WTC11 (cell line): Measurements from ENCODE around the gene RPL29. TPM values are rescaled to one million over a fixed set of nuclear protein-coding genes. Genes with fewer than 3 reads are reported as not detected.
A peak's percentile ranks its signal among the peaks of the same experiment; 100 is the strongest.

Source experiments
- ATAC-seq: fragments of 200-7000 bp; cut with Tn5 transposase; 2 replicates; pipeline ENCODE4 v1.10.0; 2021; ENCODE audit warnings: mild to moderate bottlenecking, moderate library complexity
- CTCF ChIA-PET: fragments of 300-600 bp; sonication (Branson Sonifier 250); formaldehyde crosslinking; loops from one replicate; lab custom pipeline; 2021; ENCODE audit warnings: antibody characterized with exemption; lab: Charles Lee
- POLR2A ChIA-PET: fragments of 350-600 bp; sonication (Branson Sonifier 250); formaldehyde crosslinking; loops from one replicate; lab custom pipeline; 2021; ENCODE audit warnings: antibody characterized with exemption; lab: Charles Lee
- DNase-seq: peaks from one replicate; pipeline ENCODE4 v3.0.0; 2021; ENCODE audit warnings: low spot score
- H3K27ac Mint-ChIP-seq: 2 replicates; pipeline ENCODE4 v1.8.0; 2021; ENCODE audit warnings: mixed read lengths
- H3K27me3 Mint-ChIP-seq: 2 replicates; pipeline ENCODE4 v1.8.0; 2021; ENCODE audit warnings: low read depth, mild to moderate bottlenecking, moderate library complexity, mixed read lengths
- H3K36me3 Mint-ChIP-seq: 2 replicates; pipeline ENCODE4 v1.8.0; 2021; ENCODE audit warnings: mixed read lengths
- H3K4me1 Mint-ChIP-seq: 2 replicates; pipeline ENCODE4 v1.8.0; 2022; ENCODE audit warnings: mixed read lengths
- H3K4me3 Mint-ChIP-seq: 2 replicates; pipeline ENCODE4 v1.8.0; 2021; ENCODE audit warnings: mild to moderate bottlenecking, moderate library complexity, mixed read lengths
- H3K9me3 Mint-ChIP-seq: 2 replicates; pipeline ENCODE4 v1.8.0; 2021; ENCODE audit warnings: mixed read lengths
- ETV6 ChIP-seq: sonication (generic); formaldehyde crosslinking; IDR thresholded peaks from 2 replicates; pipeline ENCODE4 v1.8.1; 2022; ENCODE audit warnings: mild to moderate bottlenecking, missing genetic modification reagents
- FOXP1 ChIP-seq: sonication (generic); formaldehyde crosslinking; IDR thresholded peaks from 2 replicates; pipeline ENCODE4 v1.8.0; 2022; ENCODE audit warnings: missing genetic modification reagents, mild to moderate bottlenecking, moderate library complexity, borderline replicate concordance
- MYBL2 ChIP-seq: sonication (generic); formaldehyde crosslinking; IDR thresholded peaks from 2 replicates; pipeline ENCODE4 v1.8.1; 2023; ENCODE audit warnings: mild to moderate bottlenecking, moderate library complexity, missing genetic modification reagents
- NFE2L1 ChIP-seq: sonication (generic); formaldehyde crosslinking; IDR thresholded peaks from 2 replicates; pipeline ENCODE4 v1.8.1; 2023; ENCODE audit warnings: missing genetic modification reagents
- TCF7 ChIP-seq: sonication (generic); formaldehyde crosslinking; IDR thresholded peaks from 2 replicates; pipeline ENCODE4 v1.8.0; 2022; ENCODE audit warnings: mild to moderate bottlenecking, low read depth, missing genetic modification reagents, moderate library complexity
- ZNF232 ChIP-seq: sonication (generic); formaldehyde crosslinking; IDR thresholded peaks from 2 replicates; pipeline ENCODE4 v1.8.0; 2022; ENCODE audit warnings: mild to moderate bottlenecking, missing genetic modification reagents
- ZNF317 ChIP-seq: sonication (generic); formaldehyde crosslinking; IDR thresholded peaks from 2 replicates; pipeline ENCODE4 v1.8.1; 2023; ENCODE audit warnings: low read depth, mild to moderate bottlenecking, moderate library complexity, missing genetic modification reagents, borderline replicate concordance
- total RNA-seq: library from RNA; stranded (reverse); gene quantifications from 3 replicates; pipeline ENCODE4 v1.2.3, GENCODE V29; 2021
- TF ChIP-seq, protein P1 (sequence below): fragments of 200-600 bp; IDR thresholded peaks from 2 replicates; pipeline ENCODE4 v1.8.0; 2022; ENCODE audit warnings: antibody characterized with exemption
- TF ChIP-seq, protein P2 (sequence below): fragments of 250-450 bp; sonication (Bioruptor Pico); IDR thresholded peaks from 2 replicates; pipeline ENCODE4 v1.9.0; 2021; ENCODE audit warnings: moderate library complexity, mild to moderate bottlenecking, inconsistent platforms, borderline replicate concordance
- TF ChIP-seq, protein P3 (sequence below): sonication (generic); formaldehyde crosslinking; IDR thresholded peaks from 2 replicates; pipeline ENCODE4 v1.8.0; 2023; ENCODE audit warnings: missing genetic modification reagents, mild to moderate bottlenecking, borderline replicate concordance
- TF ChIP-seq, protein P4 (sequence below): sonication (generic); formaldehyde crosslinking; conservative IDR thresholded peaks from 2 replicates; pipeline ENCODE4 v1.8.1; 2023; ENCODE audit warnings: mild to moderate bottlenecking, low read depth, missing genetic modification reagents, moderate library complexity

The RPL29 gene
- total RNA-seq, 1 experiment from 2014 or later: 1,343 TPM

DNA sequence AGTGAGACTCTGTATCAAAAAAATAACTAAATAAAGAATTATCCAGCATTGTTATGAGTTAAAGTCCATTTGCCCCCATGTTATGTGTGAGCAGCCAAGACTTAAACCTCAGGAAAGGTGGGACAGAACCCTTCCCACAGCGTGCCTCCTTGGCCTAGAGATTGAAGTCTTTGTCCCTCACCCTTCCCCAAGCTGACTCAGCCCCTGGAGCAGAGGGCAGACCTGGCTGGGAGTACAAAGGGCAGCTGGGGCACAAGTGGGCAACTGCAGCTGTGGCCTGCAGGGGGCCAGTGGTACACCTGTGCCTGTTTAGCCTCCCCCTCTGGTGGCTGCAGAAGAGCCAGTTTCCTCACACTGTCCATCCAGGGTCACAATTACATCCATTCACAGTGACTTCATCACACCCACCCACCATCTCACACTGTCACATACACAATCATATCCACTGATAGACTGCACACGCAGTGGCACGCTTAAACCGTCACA is 13.3 kb downstream of the RPL29 start:
- peak; percentile 65 for ATAC-seq
- TF ChIP-seq, protein P1, sequence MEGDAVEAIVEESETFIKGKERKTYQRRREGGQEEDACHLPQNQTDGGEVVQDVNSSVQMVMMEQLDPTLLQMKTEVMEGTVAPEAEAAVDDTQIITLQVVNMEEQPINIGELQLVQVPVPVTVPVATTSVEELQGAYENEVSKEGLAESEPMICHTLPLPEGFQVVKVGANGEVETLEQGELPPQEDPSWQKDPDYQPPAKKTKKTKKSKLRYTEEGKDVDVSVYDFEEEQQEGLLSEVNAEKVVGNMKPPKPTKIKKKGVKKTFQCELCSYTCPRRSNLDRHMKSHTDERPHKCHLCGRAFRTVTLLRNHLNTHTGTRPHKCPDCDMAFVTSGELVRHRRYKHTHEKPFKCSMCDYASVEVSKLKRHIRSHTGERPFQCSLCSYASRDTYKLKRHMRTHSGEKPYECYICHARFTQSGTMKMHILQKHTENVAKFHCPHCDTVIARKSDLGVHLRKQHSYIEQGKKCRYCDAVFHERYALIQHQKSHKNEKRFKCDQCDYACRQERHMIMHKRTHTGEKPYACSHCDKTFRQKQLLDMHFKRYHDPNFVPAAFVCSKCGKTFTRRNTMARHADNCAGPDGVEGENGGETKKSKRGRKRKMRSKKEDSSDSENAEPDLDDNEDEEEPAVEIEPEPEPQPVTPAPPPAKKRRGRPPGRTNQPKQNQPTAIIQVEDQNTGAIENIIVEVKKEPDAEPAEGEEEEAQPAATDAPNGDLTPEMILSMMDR: peak; percentile 55
- TF ChIP-seq FOXP1 (CRISPR knock-in tag) (peak; percentile 53; the same call in 1 of the 2 replicates), NFE2L1 (CRISPR knock-in tag) (peak; percentile 74; the same call in 1 of the 2 replicates)
- TF ChIP-seq, protein P2, sequence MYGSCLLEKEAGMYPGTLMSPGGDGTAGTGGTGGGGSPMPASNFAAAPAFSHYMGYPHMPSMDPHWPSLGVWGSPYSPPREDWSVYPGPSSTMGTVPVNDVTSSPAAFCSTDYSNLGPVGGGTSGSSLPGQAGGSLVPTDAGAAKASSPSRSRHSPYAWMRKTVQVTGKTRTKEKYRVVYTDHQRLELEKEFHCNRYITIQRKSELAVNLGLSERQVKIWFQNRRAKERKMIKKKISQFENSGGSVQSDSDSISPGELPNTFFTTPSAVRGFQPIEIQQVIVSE: no peak
- TF ChIP-seq, all 79 proteins: peak for 3
- Mint-ChIP-seq H3K36me3 (peaks cover 2% of the 10 kb centered on the region; the same call in 1 of the 2 replicates), H3K27me3 (peaks cover 9% of the 10 kb centered on the region), H3K4me1 (peaks cover 21% of the 10 kb centered on the region), H3K4me3 (peak overlapping the region; percentile 84), H3K27ac (peak overlapping the region; percentile 94), H3K9me3 (no peaks in the 10 kb centered on the region)
- CTCF ChIA-PET: interaction anchor here (0.6 to 4.4 kb wide), 30 partner anchors 9 to 403 kb away, joined by 3 to 60 read pairs (median 4); partner anchors contain the start of genes ABHD14A, ABHD14B, DUSP7 and GPR62
- peak; percentile 66 for DNase-seq
- POLR2A ChIA-PET: interaction anchor here (0.8 to 2.4 kb wide), 8 partner anchors 9 to 172 kb away, joined by 3 to 23 read pairs (median 6); partner anchors contain the start of genes ABHD14B, PCBP4, POC1A and RPL29

DNA sequence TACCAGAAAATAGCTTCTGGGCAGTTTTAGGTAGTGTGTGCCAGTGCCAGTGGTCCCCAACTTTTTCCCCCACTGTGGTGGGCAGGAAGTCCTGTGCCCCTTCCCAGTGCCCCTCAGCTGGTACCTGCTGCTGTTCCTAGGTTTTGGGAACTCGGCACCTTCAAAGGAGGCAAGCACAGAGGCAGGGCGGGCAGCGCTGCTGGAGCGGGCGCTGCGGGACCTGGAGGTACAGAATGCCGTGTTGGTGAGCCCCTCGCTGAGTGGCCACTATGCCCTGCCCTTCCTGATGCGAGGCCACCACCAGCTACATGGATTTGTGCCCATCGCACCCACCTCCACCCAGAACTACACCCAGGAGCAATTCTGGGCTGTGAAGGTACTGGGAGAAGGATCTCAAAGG is 15.4 kb downstream of the RPL29 start:
- no peak overlapping the region for H3K4me3 Mint-ChIP-seq
- TF ChIP-seq, protein P2: no peak
- TF ChIP-seq ETV6: no peak
- TF ChIP-seq, protein P3, sequence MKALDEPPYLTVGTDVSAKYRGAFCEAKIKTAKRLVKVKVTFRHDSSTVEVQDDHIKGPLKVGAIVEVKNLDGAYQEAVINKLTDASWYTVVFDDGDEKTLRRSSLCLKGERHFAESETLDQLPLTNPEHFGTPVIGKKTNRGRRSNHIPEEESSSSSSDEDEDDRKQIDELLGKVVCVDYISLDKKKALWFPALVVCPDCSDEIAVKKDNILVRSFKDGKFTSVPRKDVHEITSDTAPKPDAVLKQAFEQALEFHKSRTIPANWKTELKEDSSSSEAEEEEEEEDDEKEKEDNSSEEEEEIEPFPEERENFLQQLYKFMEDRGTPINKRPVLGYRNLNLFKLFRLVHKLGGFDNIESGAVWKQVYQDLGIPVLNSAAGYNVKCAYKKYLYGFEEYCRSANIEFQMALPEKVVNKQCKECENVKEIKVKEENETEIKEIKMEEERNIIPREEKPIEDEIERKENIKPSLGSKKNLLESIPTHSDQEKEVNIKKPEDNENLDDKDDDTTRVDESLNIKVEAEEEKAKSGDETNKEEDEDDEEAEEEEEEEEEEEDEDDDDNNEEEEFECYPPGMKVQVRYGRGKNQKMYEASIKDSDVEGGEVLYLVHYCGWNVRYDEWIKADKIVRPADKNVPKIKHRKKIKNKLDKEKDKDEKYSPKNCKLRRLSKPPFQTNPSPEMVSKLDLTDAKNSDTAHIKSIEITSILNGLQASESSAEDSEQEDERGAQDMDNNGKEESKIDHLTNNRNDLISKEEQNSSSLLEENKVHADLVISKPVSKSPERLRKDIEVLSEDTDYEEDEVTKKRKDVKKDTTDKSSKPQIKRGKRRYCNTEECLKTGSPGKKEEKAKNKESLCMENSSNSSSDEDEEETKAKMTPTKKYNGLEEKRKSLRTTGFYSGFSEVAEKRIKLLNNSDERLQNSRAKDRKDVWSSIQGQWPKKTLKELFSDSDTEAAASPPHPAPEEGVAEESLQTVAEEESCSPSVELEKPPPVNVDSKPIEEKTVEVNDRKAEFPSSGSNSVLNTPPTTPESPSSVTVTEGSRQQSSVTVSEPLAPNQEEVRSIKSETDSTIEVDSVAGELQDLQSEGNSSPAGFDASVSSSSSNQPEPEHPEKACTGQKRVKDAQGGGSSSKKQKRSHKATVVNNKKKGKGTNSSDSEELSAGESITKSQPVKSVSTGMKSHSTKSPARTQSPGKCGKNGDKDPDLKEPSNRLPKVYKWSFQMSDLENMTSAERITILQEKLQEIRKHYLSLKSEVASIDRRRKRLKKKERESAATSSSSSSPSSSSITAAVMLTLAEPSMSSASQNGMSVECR (CRISPR knock-in tag): no peak
- TF ChIP-seq MYBL2 (CRISPR knock-in tag): no peak
- no peak for TF ChIP-seq ZNF232 (CRISPR knock-in tag)
- TF ChIP-seq, protein P4, sequence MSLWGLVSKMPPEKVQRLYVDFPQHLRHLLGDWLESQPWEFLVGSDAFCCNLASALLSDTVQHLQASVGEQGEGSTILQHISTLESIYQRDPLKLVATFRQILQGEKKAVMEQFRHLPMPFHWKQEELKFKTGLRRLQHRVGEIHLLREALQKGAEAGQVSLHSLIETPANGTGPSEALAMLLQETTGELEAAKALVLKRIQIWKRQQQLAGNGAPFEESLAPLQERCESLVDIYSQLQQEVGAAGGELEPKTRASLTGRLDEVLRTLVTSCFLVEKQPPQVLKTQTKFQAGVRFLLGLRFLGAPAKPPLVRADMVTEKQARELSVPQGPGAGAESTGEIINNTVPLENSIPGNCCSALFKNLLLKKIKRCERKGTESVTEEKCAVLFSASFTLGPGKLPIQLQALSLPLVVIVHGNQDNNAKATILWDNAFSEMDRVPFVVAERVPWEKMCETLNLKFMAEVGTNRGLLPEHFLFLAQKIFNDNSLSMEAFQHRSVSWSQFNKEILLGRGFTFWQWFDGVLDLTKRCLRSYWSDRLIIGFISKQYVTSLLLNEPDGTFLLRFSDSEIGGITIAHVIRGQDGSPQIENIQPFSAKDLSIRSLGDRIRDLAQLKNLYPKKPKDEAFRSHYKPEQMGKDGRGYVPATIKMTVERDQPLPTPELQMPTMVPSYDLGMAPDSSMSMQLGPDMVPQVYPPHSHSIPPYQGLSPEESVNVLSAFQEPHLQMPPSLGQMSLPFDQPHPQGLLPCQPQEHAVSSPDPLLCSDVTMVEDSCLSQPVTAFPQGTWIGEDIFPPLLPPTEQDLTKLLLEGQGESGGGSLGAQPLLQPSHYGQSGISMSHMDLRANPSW: no peak
- TF ChIP-seq ZNF317: no peak
- no peak for TF ChIP-seq TCF7 (CRISPR knock-in tag)
- DNase-seq (no peak), ATAC-seq (no peak)
- no peak overlapping the region for H3K27ac Mint-ChIP-seq
- H3K9me3 Mint-ChIP-seq: no peaks in the 10 kb centered on the region
- ChIA-PET CTCF (no interaction called here), POLR2A (interaction anchor here (1.4 kb wide), 1 partner anchor 11 kb away, joined by 8 read pairs; no protein-coding TSS in a partner anchor)
- peaks cover 26% of the 10 kb centered on the region for H3K4me1 Mint-ChIP-seq
- peaks cover 2% of the 10 kb centered on the region; the same call in 1 of the 2 replicates for H3K36me3 Mint-ChIP-seq
- peaks cover 30% of the 10 kb centered on the region for H3K27me3 Mint-ChIP-seq
